Activated CD4-positive, alpha-beta T cell treated with anti-CD3 and anti-CD28 coated beads for 48 hours (primary cell): ENCODE data around the gene KIF16B.

Source experiments
- DNase-seq: peaks from one replicate; pipeline ENCODE4 v3.0.0-alpha.2; 2020

Gene KIF16B

GRCh38 chr20:16392346-16392745, 180.9 kb downstream of the KIF16B start:
- DNase-seq, result no peak

- DNase-seq, result no peak
These were observed 182.3 kb downstream of the KIF16B start for GRCh38 chr20:16390991-16391390.

- no peak for DNase-seq
These were observed 184.5 kb downstream of the KIF16B start for GRCh38 chr20:16388731-16389130.

- DNase-seq, result no peak
These were observed 185.6 kb downstream of the KIF16B start for GRCh38 chr20:16387666-16388065.

- DNase-seq, result no peak
These were observed 187.4 kb downstream of the KIF16B start for GRCh38 chr20:16385891-16386290.

- no peak for DNase-seq
These were observed 187.8 kb downstream of the KIF16B start for GRCh38 chr20:16385462-16385861.

GRCh38 chr20:16381444-16381843, 191.8 kb downstream of the KIF16B start:
- DNase-seq, result no peak

- no peak for DNase-seq
These were observed 194.4 kb downstream of the KIF16B start for GRCh38 chr20:16378712-16379370.

- no peak for DNase-seq
These were observed 195.1 kb downstream of the KIF16B start for GRCh38 chr20:16378122-16378521.

GRCh38 chr20:16369441-16369840, 203.8 kb downstream of the KIF16B start:
- no peak for DNase-seq

- no peak for DNase-seq
These were observed 204.5 kb downstream of the KIF16B start for GRCh38 chr20:16368645-16369292.

- DNase-seq, result no peak
These were observed 205.2 kb downstream of the KIF16B start for GRCh38 chr20:16367948-16368560.

- no peak for DNase-seq
These were observed 206.7 kb downstream of the KIF16B start for GRCh38 chr20:16366529-16366928.

GRCh38 chr20:16364320-16364687, 208.9 kb downstream of the KIF16B start:
- DNase-seq, result no peak

- no peak for DNase-seq
These were observed 209.5 kb downstream of the KIF16B start for GRCh38 chr20:16363506-16364319.

GRCh38 chr20:16362642-16363041, 210.6 kb downstream of the KIF16B start:
- DNase-seq, result no peak

- no peak for DNase-seq
These were observed 212.6 kb downstream of the KIF16B start for GRCh38 chr20:16360668-16361067.

GRCh38 chr20:16353417-16353781, 219.8 kb downstream of the KIF16B start:
- no peak for DNase-seq

- no peak for DNase-seq
These were observed 220.4 kb downstream of the KIF16B start for GRCh38 chr20:16352751-16353416.

- no peak for DNase-seq
These were observed 220.9 kb downstream of the KIF16B start for GRCh38 chr20:16352321-16352720.

GRCh38 chr20:16351415-16351814, 221.8 kb downstream of the KIF16B start:
- DNase-seq, result no peak

- no peak for DNase-seq
These were observed 222.8 kb downstream of the KIF16B start for GRCh38 chr20:16350465-16350864.
